SU-DHL-6 (cell line): Measurements from ENCODE around the gene LRRC63.
A peak's percentile ranks its signal among the peaks of the same experiment; 100 is the strongest.
"Not testable (repeated sequence)": the region's sequence is repeated elsewhere in the genome, so short reads cannot be mapped to it uniquely, and the experiment has no call there.

ENCODE experiments used
- H2AFZ ChIP-seq: fragments of 200-600 bp; sonication (generic); 2 replicates; pipeline ENCODE4 v1.6.1; 2014; ENCODE audit warnings: low read depth, mild to moderate bottlenecking, moderate library complexity, mixed read lengths, antibody characterized with exemption, low read length; ENCODE audit not compliant: severe bottlenecking
- H3F3A ChIP-seq: fragments of 200-600 bp; shearing (Covaris generic); 2 replicates; pipeline ENCODE4 v1.6.0; 2016; ENCODE audit warnings: antibody characterized with exemption, mild to moderate bottlenecking; ENCODE audit not compliant: insufficient read depth
- H3K27ac ChIP-seq: fragments of 200-600 bp; sonication (generic); 2 replicates; pipeline ENCODE4 v1.5.1; 2016; ENCODE audit warnings: low read depth, mild to moderate bottlenecking, low read length, moderate library complexity, mixed read lengths
- H3K27me3 ChIP-seq: fragments of 200-600 bp; sonication (generic), shearing (Covaris generic); 2 replicates; pipeline ENCODE4 v1.6.0; 2014; ENCODE audit warnings: mild to moderate bottlenecking, low read length
- H3K36me3 ChIP-seq: fragments of 200-600 bp; sonication (generic); 2 replicates; pipeline ENCODE4 v1.6.1; 2014; ENCODE audit warnings: mild to moderate bottlenecking, low read length, mixed read lengths
- H3K4me2 ChIP-seq: fragments of 300-600, 200-600 bp; shearing (Covaris generic), sonication (generic); 2 replicates; pipeline ENCODE4 v1.6.0; 2014; ENCODE audit warnings: low read length, low read depth, mild to moderate bottlenecking; ENCODE audit not compliant: poor library complexity, severe bottlenecking
- H3K4me3 ChIP-seq: fragments of 200-600 bp; sonication (generic); 2 replicates; pipeline ENCODE4 v1.5.1; 2014; ENCODE audit warnings: antibody characterized with exemption, low read length, mild to moderate bottlenecking, mixed read lengths; ENCODE audit not compliant: insufficient read depth, poor library complexity, severe bottlenecking
- H3K79me2 ChIP-seq: fragments of 200-600 bp; sonication (generic); 2 replicates; pipeline ENCODE4 v1.6.1; 2014; ENCODE audit warnings: mild to moderate bottlenecking, low read length, moderate library complexity; ENCODE audit not compliant: insufficient read depth
- H3K9ac ChIP-seq: fragments of 200-600 bp; sonication (generic); 2 replicates; pipeline ENCODE4 v1.7.0; 2014; ENCODE audit warnings: mild to moderate bottlenecking, low read length
- H3K9me2 ChIP-seq: fragments of 200-600 bp; sonication (generic); replicated peaks from 2 replicates; pipeline ENCODE4 v1.6.1; 2014; ENCODE audit warnings: low read length; ENCODE audit not compliant: insufficient read depth
- H3K9me3 ChIP-seq: fragments of 200-600 bp; sonication (generic); 2 replicates; pipeline ENCODE4 v1.6.1; 2014; ENCODE audit warnings: low read length, mixed read lengths; ENCODE audit not compliant: insufficient read depth
- H4K20me1 ChIP-seq: fragments of 200-600 bp; sonication (generic); 2 replicates; pipeline ENCODE4 v1.6.1; 2014; ENCODE audit warnings: low read depth, mild to moderate bottlenecking, antibody characterized with exemption, low read length, moderate library complexity, mixed read lengths
- EZH2phosphoT487 ChIP-seq: fragments of 200-600 bp; sonication (generic), shearing (Covaris generic); conservative IDR thresholded peaks from 2 replicates; pipeline ENCODE4 v1.6.1; 2018; ENCODE audit warnings: mild to moderate bottlenecking, antibody characterized with exemption, low read length, moderate library complexity, mixed read lengths
- TF ChIP-seq, protein P1 (sequence below): fragments of 200-600 bp; sonication (generic); IDR thresholded peaks from one replicate; pipeline ENCODE4 v1.5.1; 2017; ENCODE audit warnings: antibody characterized with exemption, mild to moderate bottlenecking, low read length, moderate library complexity; ENCODE audit not compliant: insufficient read depth, poor library complexity, severe bottlenecking

Gene LRRC63

DNA sequence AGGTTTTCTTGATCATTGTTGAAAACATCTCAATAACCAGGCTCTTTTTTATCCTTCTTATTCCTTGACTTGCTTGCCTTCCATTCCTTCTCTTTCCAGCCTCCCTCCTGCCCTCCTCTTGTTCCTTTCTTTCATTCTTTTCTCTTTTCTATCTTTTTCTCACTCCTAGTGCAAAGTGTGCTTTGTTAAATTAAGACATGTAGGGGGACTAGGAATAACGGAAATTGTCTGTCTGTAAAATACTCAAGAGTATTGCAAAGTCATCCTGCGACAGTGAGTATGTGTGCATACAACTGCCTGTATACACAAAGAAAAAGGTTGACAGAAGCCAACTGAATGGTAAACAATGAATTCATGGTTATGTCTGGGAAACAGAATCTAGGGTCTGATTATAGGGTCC, 70.1 kb downstream of the LRRC63 start:
- H3K4me2 ChIP-seq, result no peak overlapping the region
- H3F3A ChIP-seq, result no peaks in the 10 kb centered on the region

DNA sequence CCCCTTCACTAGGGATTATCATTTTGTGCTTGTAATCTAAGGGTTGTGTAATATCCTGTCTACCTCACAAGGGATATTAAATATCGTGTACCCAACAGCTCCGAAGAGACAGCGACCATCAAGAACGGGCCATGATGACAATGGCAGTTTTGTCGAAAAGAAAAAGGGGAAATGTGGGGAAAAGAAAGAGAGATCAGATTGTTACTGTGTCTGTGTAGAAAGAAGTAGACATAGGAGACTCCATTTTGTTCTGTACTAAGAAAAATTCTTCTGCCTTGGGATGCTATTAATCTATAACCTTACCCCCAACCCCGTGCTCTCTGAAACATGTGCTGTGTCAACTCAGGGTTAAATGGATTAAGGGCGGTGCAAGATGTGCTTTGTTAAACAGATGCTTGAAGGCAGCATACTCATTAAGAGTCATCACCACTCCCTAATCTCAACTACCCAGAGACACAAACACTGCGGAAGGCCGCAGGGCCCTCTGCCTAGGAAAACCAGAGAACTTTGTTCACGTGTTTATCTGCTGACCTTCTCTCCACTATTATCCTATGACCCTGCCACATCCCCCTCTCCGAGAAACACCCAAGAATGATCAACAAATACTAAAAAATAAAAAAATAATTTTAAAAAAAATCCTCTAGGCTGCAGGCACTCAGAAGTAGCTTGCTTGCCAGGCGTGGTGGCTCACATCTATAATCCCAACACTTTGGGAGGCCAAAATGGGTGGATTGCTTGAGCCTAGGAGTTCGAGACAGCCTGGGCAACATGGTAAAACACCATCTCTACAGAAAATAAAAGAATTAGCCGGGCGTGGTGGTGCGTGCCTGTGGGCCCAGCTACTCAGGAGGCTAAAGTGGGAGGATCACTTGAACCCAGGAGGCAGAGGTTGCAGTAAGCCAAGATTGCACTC, 72.4 kb downstream of the LRRC63 start:
- H3K36me3 ChIP-seq, H3K9me2 ChIP-seq, H3K4me3 ChIP-seq, H3K9ac ChIP-seq, H3K27ac ChIP-seq, H3F3A ChIP-seq, H3K27me3 ChIP-seq, H3K4me2 ChIP-seq, H3K79me2 ChIP-seq, H3K9me3 ChIP-seq, H2AFZ ChIP-seq, H4K20me1 ChIP-seq: not testable (repeated sequence)

More for the DNA sequence above, 70.1 kb downstream of the LRRC63 start:
- H3K79me2 ChIP-seq, result no peaks in the 10 kb centered on the region
- H3K27me3 ChIP-seq, result no peaks in the 10 kb centered on the region
- TF ChIP-seq, protein P1, sequence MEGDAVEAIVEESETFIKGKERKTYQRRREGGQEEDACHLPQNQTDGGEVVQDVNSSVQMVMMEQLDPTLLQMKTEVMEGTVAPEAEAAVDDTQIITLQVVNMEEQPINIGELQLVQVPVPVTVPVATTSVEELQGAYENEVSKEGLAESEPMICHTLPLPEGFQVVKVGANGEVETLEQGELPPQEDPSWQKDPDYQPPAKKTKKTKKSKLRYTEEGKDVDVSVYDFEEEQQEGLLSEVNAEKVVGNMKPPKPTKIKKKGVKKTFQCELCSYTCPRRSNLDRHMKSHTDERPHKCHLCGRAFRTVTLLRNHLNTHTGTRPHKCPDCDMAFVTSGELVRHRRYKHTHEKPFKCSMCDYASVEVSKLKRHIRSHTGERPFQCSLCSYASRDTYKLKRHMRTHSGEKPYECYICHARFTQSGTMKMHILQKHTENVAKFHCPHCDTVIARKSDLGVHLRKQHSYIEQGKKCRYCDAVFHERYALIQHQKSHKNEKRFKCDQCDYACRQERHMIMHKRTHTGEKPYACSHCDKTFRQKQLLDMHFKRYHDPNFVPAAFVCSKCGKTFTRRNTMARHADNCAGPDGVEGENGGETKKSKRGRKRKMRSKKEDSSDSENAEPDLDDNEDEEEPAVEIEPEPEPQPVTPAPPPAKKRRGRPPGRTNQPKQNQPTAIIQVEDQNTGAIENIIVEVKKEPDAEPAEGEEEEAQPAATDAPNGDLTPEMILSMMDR, result no peak
- TF ChIP-seq EZH2phosphoT487, result no peak
- H3K36me3 ChIP-seq, result no peaks in the 10 kb centered on the region
- H3K9ac ChIP-seq, result no peak overlapping the region
- no peaks in the 10 kb centered on the region for H4K20me1 ChIP-seq
- H3K27ac ChIP-seq, result no peak overlapping the region
- no peaks in the 10 kb centered on the region for H3K9me3 ChIP-seq
- no peak overlapping the region for H2AFZ ChIP-seq
- H3K9me2 ChIP-seq, result no peaks in the 10 kb centered on the region
- H3K4me3 ChIP-seq, result no peak overlapping the region

DNA sequence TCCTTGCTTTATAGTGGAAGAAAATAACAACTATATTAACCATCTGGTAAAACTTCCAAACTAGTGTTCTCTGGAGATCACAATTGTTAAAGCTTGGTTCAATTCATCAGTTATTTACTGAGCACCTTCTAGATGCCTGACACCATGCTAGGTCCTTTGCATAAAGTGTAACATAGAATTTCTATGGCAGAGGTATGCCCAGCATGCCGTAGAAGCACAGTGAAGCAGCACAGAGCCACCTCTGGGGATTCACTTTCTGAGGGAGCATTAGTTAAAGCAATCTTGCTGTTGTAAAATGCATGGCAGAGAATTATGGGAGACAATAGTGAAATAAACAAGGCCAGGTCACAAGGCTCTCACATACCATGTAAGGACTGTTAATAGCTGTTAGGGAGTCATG, 75.2 kb downstream of the LRRC63 start:
- Histone ChIP-seq H3K9me3 (no peaks in the 10 kb centered on the region), H3K27ac (no peak overlapping the region), H3K9ac (no peak overlapping the region), H3K27me3 (no peaks in the 10 kb centered on the region), H2AFZ (no peak overlapping the region), H3K4me3 (no peak overlapping the region), H4K20me1 (no peaks in the 10 kb centered on the region), H3K4me2 (no peak overlapping the region), H3K9me2 (no peaks in the 10 kb centered on the region), H3K79me2 (no peaks in the 10 kb centered on the region), H3K36me3 (no peaks in the 10 kb centered on the region), H3F3A (no peaks in the 10 kb centered on the region)
- TF ChIP-seq EZH2phosphoT487, result no peak
- TF ChIP-seq, protein P1, result no peak

DNA sequence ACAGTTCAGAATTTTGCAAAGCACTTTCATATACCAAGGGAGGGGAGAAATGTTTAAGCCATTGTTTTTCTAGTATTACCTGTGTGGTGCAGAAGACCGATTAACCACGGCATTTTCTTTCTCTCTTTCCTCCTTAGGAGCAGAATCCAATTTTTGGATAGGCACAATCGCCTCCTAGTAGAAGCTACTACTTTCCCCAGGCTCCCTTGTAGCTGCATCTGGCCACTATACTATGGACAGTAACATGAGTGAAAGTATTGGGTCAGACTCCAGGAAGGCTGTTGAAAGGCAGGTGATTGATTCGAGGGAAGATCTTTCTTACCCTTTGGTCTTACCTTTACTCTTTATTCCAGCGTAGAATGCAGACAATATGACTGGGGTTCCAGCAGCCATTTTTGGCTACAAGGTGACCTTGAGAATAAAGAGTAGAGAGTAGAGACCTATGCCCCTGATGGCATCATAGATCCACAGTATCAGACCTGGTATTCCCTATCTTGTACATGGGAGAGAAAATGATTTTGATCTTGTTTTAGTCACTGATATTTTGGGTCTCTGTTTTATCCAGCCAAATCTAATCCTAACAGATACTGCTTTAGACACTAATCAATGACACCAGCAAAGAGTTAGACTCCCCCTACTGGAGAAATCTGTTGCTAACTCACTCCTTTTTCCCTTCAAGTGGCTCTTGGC, 77.0 kb downstream of the LRRC63 start:
- Histone ChIP-seq H3K79me2 (no peaks in the 10 kb centered on the region), H3K27ac (no peak overlapping the region), H2AFZ (no peak overlapping the region), H3F3A (no peaks in the 10 kb centered on the region), H3K27me3 (no peaks in the 10 kb centered on the region), H4K20me1 (no peaks in the 10 kb centered on the region), H3K4me2 (no peak overlapping the region), H3K9me2 (no peaks in the 10 kb centered on the region), H3K9ac (no peak overlapping the region), H3K9me3 (no peaks in the 10 kb centered on the region), H3K36me3 (no peaks in the 10 kb centered on the region), H3K4me3 (no peak overlapping the region)
- TF ChIP-seq EZH2phosphoT487, result no peak
- TF ChIP-seq, protein P1, result peak; percentile 88
